SK-N-MC (cell line): ENCODE data around the gene TCEAL3.

Experiments used
- EZH2 ChIP-seq: fragments of 200-600 bp; sonication (generic); IDR thresholded peaks from one replicate; pipeline ENCODE4 v1.6.1; 2017; ENCODE audit warnings: antibody characterized with exemption
- POLR2AphosphoS5 ChIP-seq: IDR thresholded peaks from 2 replicates; pipeline ENCODE4 v1.6.1; 2012; ENCODE audit warnings: mild to moderate bottlenecking, low read depth, low read length, borderline replicate concordance

- no peak for TF ChIP-seq POLR2AphosphoS5
- no peak for TF ChIP-seq EZH2
These were observed 32.8 kb downstream of the TCEAL3 start for GRCh38 chrX:103640401-103641155.
